ENCODE data around the gene STIMATE.

Gene STIMATE

DNA sequence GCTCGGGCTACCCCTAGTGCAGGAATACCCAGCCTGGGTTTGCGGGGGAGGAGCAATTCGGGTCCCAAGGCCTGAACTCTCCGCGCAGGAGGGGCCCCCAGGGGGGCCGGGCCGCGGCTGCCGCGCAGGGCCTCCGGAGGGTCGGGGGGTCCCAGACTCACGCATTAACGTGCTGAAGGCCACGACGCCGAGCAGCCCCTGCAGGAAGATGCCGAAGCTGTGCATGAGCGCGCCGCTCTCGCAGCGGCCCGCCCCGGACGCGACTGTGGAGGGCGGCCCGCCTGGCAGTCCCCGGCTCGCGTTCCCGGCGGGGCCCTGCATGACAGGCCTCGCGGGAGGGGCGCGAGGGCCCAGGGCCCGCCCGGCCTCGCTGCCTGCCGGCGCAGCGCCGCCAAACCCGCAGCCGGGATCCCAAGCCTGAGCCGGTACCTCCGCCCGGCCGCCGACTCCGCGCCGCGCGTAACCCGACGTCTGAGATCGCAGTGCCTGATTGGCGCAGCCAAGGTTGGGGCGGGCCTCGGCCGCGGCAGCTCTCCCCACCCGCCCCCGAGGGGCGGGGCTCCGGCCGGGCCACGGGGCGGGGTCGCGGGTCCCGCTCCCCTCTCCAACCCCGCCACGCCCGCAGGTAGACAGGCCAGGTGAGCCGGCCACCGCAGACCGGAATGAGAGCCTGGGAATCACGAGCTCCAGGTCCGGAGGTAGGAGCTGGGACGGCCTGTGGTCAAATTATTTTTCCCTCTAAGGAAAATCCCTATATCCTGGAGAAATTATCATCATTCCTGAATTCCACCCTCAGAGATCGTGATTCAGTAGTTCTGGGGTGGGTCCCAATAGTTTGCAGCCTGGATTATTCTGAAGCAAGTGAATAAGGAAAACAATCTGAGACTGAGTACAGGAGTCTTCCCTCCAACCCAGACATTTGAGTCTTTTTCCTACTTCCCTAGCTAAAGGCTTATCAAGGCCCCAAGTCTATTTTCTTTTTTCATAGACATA lies at the start of gene STIMATE:
STIMATE (minus strand) TSS at position 419 of the 993 bp plus-strand sequence; CDS start at position 321, 98 bp downstream.
- peak; percentile 62 for DNase-seq (ENCODE audit: low read depth, low spot score)

DNA sequence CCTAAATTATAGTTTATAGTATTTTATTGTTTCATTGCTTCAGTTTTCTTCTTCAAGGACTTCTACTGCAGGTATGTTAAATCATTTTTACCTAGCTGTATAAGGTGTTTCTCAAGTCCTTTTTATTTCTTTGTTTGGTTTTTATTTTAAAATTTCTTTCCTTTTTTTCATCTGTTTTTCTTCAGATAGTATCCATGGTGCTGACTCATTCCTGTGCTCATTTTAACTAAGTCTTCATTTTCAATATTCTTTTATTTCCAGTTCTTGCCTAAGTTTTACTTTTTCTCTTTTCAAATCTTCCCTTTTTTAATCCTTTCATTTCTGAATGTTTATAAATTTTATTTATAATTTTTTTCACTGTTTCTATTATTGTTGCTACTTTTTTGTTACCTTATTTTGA lies 42.3 kb upstream of the STIMATE start:
- DNase-seq (ENCODE audit: low read depth, low spot score): no peak

DNA sequence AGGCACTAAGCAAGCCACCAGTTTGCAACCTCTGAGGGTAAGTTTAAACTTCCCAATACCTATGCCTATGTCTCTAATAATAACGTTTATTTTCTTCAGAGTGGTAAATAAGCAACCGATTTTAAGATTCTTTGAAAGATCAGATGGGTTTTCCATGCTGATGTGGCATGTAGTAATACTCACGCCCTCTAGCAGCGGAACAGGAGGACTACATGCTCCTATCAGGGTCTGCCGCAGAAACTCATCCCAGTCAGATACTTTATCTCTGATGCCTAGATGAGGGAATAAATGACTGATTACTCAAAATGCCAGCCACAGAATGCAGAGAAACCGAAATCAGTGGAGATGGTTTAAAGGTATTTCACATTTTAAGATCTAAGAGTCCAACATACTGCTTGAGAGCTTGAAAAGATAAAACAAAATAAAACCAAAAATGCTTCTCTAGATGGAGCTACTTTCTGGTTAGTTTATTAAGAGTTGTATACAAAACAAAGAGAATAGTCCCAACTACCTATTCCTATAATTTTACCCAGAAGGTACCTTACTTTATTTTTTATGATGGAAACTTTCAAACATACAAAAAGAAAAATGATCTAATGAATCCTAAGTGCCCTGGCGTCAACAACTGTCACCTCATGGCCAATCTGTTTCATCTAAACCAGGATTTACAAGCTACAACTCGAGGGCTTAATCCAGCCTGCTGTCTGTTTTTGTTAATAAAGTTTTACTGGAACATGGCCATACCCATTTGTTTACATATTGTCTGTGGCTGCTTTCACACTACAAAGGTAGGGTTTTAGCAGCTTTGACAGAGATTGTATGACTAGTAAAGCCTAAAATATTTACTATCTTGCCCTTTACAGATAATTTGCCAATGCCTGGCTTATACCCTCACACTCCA lies 37.5 kb upstream of the STIMATE start:
- peak; percentile 7 for DNase-seq (ENCODE audit: low read depth, low spot score)

GRCh38 chr3:52931889-52932288 lies 34.5 kb upstream of the STIMATE start:
- no peak for DNase-seq (ENCODE audit: low read depth, low spot score)

GRCh38 chr3:52931328-52931727 lies 34.0 kb upstream of the STIMATE start:
- DNase-seq (ENCODE audit: low read depth, low spot score): no peak

DNA sequence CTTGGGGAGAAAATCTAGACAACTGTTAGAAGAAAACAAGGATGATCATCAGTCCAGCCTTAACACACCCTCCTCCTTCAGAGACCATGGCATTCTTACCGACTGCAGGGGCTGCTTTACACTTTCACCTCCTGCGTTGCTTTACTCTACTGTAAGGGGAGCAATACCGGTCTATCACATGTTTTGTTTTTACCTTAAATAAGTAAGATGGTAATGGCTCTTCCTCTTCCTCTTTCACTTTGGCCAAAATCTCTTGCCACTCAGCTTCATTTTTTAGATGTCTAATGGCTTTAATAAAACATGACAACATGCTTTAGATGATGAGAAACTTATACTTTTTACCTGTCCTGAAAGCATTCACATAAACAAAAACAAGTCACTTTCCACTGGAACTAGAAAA lies 33.4 kb upstream of the STIMATE start:
- no peak for DNase-seq (ENCODE audit: low read depth, low spot score)

DNA sequence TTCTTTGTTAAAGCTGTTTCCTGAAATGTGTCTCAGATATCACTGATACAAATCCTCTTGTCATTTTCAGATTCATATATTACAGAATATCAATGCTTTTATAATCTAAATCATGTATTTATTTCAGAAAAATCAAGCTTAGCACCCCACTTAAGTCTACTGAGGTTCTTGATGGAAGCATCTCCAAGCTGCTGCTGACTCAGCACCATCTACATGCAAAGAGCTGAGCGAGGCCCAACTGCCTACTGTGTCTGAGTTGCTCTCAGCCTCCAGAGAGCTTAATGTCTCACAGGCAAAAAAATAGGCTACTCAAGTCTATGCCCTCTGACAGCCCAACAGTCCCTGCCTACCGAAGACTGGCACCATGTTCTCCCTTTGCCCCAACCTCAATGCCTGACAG lies 29.2 kb upstream of the STIMATE start:
- DNase-seq (ENCODE audit: low read depth, low spot score): no peak

DNA sequence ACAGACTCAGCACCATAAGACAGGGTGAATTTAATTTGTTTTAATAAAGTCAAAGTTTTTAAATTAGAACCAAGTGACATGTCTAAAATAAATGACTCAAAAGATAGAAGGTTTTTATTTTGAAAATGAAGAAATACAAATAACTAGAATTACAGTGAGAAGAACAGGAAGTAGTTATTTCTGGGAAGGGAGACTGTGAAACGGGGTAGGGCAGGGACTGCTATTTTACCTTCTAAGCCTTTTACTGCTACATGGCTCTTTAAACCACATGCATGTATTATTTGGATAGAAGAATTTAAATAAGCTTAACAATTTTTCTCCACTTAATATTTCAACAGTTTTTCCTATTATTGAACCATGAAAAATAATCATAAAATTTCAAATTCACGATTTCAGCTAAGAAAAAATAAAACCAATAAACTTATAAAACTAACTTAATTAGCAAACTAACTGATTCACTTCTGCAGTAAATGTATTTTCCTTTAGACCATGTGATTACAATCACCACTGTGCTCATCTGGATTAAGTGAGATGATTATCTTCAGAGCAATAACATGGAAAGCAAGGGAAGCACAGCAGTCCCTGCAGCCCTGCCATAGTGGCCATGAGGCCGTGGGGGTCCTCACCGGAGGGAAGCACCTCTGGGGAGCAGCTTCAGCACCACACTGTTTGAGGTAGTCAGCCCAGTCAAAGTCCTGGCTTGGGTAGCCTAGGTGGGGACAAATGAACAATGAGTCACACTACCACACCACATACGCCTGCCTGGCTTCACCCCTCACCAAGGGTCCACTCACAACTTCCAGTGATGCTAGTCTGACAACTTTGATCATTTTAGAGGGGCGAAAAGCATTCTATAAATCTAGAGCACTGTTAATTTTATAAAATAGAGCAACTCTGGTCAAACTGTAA lies 28.3 kb upstream of the STIMATE start:
- no peak for DNase-seq (ENCODE audit: low read depth, low spot score)

DNA sequence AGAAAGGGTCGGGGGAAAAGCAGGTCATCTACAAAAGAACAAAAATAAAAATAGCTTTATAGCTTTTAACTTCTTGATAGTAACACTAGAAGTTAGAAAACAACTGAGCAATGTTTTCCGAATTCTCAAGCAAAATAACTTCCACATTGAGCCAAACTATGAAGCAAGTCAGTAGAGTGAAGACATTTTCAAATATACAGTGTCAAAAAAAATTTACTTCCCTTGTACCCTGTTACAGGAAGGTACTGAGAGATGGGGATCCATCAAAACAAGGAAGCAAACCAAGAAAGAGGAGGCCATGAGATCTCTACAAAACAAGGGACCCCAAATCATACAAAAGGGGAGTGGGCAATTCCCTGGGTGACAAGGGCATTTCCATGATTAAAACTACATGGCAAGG lies 26.6 kb upstream of the STIMATE start:
- no peak for DNase-seq (ENCODE audit: low read depth, low spot score)

DNA sequence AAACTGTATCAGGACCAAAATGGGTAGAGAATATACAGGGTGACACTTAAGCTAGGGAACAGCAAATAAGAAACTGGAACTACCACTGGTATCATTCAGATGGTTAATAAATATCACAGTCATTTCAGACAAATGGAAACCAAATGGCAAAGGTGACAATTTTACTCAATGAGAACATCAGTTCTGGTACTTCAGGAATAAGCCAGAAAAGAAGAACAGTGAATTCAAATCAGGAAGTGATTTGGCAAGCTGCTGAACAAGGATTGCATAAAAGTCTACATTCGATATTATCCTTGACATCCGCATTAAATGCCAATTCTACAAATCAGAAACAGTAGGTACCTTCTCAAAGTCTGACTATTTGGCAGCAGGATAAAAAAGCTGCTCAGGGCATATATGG lies 23.5 kb upstream of the STIMATE start:
- DNase-seq (ENCODE audit: low read depth, low spot score): no peak

DNA sequence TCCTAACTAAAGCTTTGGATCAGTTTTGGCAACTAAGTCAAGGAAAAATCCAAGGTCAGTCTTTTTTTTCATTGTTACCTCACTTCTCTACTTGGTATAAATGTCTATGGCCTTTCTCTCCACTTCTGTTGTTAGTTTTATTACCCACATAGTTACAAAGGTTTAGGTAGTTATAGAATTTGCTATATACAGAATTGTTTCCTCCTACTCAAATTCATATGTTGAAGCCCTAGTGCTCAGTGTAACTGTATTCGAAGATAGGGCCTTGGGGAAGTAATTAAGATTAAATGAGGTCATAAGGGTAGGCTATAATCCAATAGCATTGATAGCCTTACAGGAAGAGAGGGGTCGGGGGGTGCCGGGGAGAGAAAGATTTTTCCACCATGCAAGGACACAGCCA lies 19.7 kb upstream of the STIMATE start:
- no peak for DNase-seq (ENCODE audit: low read depth, low spot score)

DNA sequence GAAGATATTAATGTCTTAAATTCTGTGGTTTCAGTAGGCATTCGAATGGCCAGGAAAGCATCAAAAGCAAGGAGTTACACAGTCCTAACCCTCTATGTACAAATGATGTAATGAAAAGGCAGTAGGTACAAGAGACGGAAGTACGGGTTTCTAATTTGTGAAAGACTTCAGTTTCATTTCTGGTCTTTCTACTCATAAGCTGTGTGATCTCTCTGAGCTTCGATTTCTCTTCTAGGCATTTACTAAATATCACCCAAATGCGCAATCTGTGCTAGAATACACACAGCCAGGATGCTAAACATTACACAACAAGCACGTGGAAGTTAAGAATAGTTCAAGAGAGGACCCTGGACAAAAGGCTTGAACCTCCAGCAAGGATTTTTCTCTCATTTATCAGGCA lies 17.9 kb upstream of the STIMATE start:
- no peak for DNase-seq (ENCODE audit: low read depth, low spot score)

GRCh38 chr3:52912885-52913731 lies 15.8 kb upstream of the STIMATE start:
- no peak for DNase-seq (ENCODE audit: low read depth, low spot score)

DNA sequence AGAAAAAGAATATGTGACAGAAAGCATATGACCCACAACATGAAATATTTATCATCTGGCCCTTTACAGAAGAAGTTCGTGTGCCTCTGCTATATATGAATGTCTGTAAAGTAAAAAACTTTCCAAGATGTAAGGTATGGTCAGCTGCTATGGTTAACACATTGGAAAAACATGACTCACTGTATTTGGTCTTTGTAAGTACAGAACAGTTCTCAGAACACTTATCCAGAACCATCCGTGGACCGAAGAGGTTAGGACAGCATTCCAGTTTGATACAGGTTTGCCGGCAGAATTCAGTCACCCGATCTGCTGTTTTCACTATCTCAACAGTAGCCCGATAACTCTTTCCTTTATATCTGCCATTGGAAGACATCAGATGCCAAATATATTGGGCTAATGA lies 13.5 kb upstream of the STIMATE start:
- no peak for DNase-seq (ENCODE audit: low read depth, low spot score)

GRCh38 chr3:52907497-52907896 lies 10.1 kb upstream of the STIMATE start:
- DNase-seq (ENCODE audit: low read depth, low spot score): no peak

DNA sequence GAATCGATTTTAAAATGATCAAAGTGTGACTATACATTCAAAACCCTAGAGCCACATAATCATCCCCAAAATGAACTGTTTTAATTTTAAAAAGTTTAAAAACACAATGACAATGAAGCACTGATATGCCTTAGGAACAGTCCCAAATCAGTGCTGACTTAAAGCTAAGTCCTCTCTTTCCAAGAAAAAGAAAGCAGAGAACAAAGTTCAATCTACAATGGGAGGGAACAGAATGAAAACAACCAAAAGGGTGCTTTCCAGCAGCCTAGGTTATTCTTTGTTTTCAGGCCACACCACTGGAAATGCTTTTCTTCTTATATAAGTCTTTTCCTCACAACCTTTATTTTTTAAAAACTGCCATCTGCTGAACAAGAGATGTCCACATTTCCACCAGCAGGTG lies 7.2 kb upstream of the STIMATE start:
- no peak for DNase-seq (ENCODE audit: low read depth, low spot score)

DNA sequence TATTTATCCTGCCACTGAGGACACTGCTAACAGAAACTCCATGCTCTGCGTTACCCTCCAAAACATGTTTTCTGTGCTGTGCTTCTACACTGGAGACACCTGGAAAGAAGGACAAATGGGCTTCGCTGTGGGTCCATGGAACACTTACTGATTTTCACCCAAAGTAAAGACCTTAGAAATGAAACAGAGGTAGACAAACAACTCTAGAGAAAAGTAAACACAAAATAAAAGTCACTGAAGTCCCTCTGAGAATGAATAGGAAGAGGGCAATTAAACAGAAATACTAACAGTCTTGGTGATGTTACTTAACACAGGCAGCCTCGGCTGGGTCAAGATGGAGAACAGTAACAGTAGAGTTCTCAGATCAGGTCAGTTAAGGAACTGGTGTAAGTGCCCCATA lies 6.7 kb upstream of the STIMATE start:
- DNase-seq (ENCODE audit: low read depth, low spot score): no peak

DNA sequence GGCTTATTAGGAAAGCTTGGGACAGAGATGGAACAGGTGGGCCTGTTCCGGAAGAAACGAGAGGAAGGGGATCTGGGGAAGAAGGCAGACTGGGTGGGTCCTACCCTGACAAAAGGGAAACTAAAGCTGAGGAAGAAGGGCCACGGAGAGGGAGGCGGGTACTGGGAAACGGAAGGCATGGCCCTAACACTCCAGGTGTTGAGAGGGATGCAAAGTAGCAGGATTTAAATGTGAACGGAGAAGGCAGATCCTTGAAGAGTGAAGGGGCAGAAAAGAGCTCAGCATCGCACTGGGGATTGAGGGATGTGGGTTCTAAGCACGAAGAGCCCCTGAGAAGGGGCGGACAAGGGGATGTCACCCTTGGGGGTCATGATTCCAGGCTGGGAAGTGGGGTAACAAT lies 735 bp downstream of the STIMATE start:
- no peak for DNase-seq (ENCODE audit: low read depth, low spot score)

DNA sequence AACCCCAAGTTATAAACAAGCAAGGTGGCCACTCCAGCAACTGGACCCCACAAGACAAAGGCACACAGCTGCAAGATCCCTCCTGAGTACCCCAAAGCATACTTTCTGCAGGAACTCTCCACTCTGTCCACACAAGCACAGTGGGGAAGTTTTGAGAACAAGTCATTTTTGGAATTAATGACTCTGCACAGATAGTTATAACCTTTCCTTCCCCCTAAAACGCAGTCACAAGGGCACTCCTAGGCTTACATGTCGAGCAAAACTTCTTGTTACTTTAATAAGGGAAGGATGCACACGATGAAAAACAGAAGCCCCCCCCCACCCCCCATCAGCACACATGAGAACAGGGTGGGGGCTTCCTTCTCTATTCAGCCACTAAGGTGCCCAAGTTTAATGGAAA lies 1.2 kb downstream of the STIMATE start:
- no peak for DNase-seq (ENCODE audit: low read depth, low spot score)

GRCh38 chr3:52895418-52895817 lies 1.9 kb downstream of the STIMATE start:
- no peak for DNase-seq (ENCODE audit: low read depth, low spot score)
